Measurements from ENCODE around the gene CAMK1D.
"Not testable (repeated sequence)": the region's sequence is repeated elsewhere in the genome, so short reads cannot be mapped to it uniquely, and the experiment has no call there.

DNA sequence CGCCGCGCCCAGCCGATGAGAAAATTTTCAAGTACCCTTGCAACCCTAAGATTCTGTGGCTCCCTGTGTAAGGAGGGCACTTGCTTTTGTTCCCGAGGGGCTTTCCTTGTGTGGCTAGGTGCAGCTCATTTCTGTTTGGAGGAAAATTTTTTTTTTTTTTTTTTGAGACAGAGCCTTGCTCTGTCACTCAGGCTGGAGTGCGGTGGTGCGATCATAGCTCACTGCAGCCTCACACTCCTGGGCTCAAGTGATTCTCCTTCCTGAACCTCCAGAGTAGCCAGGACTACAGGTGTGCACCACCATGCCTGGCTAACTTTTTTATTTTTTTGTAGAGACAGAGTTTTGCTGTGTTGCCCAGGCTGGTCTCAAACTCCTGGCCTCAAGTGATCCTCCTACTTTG, 5.3 kb downstream of the CAMK1D start:
- not testable (repeated sequence) for TF ChIP-seq OSR1 (CRISPR knock-in tag; IDR thresholded peaks at IDR 0.05); POU6F1 (CRISPR knock-in tag; IDR thresholded peaks at IDR 0.05; ENCODE audit: borderline replicate concordance, low read depth); ZFP30 (CRISPR knock-in tag; IDR thresholded peaks at IDR 0.05); ISL1 (CRISPR knock-in tag; IDR thresholded peaks at IDR 0.05)
- TF ChIP-seq, protein P1, sequence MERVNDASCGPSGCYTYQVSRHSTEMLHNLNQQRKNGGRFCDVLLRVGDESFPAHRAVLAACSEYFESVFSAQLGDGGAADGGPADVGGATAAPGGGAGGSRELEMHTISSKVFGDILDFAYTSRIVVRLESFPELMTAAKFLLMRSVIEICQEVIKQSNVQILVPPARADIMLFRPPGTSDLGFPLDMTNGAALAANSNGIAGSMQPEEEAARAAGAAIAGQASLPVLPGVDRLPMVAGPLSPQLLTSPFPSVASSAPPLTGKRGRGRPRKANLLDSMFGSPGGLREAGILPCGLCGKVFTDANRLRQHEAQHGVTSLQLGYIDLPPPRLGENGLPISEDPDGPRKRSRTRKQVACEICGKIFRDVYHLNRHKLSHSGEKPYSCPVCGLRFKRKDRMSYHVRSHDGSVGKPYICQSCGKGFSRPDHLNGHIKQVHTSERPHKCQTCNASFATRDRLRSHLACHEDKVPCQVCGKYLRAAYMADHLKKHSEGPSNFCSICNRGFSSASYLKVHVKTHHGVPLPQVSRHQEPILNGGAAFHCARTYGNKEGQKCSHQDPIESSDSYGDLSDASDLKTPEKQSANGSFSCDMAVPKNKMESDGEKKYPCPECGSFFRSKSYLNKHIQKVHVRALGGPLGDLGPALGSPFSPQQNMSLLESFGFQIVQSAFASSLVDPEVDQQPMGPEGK (CRISPR knock-in tag; IDR thresholded peaks at IDR 0.05; ENCODE audit: borderline replicate concordance): not testable (repeated sequence)

Data from SK-N-SH treated with all-trans-retinoic acid at 6 μM for 48 hours (cell line).